NCI-H2081 (cell line): ENCODE results near the gene TOP1.
"Not testable (repeated sequence)": the region's sequence is repeated elsewhere in the genome, so short reads cannot be mapped to it uniquely, and the experiment has no call there.

Experiments used
- DNase-seq, 2 experiments: peaks; one replicate each; lab custom pipeline; 2025; lab: John Stamatoyannopoulos, UW

TOP1 gene

DNA sequence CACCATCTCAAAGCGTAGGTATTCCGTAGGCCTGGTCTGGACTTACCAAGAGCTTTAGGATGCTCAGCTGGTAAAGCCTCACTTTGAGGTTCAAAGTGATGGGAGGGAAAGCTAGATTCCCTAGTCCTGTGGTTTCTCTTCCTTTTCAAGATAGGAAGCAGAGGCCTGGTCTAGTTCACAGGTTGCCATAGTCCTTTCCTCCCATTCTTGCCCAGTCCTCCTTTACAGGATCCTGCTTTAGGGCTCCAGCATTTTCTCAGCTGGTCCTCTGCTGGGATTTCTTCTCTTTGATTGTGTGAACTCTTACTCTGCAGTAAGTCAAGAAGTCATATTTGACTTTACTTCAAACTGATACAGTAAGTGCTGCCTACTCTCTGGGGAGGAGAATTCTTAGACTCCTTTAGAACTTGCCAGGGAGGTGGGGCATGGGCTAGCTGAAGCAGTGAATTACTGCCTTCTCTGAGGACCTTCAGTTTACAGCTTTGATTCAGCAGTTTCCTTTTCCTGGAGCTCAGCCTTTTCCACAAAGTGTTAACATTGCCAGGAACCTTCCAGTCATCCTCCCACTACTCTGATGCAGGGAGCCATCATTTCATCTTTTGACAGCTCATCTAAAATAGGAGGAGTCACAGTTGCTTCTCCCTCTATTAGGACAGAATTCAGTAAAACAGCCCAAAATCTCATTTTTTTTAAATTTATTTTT lies 65.9 kb downstream of the TOP1 start:
- DNase-seq = no peak

DNA sequence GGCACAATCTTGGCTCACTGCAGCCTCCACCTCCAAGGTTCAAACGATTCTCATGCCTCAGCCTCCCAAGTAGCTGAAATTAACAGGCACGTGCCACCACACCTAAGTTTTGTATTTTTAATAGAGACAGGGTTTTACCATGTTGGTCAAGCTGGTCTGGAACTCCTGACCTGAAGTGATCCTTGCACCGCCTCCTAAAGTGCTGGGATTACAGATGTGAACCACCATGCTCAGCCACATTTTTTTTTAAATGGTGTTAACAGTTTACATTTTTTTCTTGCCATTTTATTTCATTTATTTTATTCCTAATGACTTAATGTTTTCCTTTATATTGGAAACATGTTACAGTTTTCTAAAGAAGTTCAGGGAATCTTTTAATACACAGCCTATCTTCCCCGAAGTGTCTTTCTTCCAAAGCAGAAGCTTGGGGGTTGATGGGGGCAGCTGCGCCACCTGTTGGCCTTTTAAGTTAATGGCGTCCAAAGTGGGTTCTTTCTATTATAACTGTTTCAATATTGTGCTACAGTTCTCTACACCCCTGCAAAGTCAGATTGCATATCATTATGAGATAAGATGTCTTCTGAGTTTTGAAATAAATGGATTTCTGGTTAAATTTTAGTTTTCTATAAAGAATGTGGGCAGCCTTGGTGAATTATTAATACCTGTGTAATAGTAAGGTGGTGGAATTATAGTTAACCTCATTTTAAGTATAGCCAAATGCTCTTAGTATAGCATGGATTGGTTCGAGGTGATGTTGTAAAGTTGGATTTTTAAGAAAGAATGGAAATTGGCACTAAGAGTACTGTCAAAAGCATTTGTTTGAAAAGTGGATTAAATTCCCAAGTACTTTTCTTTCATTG lies 66.7 kb downstream of the TOP1 start:
- peak; percentile 23 to 34 for DNase-seq

DNA sequence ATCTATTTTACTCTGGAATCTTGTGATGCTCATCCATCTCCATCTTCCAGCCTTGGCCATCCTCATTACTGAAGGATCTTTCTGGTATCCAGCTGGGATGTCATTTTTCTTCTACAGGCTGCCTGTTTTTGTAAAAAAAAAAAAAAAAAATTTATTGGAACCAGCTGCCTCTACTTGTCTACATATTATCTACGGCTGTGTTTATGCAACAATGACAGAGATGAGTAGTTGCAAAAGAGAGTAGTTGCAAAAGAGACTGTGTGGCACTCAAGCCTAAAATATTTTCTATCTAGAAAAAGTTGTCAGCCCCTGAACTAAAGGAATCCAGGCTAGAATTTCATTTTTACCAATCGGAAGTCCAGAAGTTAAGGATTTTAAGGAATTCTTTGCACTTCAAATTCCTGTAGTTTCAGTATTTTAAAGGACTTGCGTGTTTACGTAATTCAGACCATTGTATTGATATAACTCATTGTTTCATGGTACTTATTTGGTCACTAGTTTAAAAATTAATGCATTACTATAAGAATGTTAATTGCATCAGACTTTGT lies 70.2 kb downstream of the TOP1 start:
- DNase-seq = no peak

DNA sequence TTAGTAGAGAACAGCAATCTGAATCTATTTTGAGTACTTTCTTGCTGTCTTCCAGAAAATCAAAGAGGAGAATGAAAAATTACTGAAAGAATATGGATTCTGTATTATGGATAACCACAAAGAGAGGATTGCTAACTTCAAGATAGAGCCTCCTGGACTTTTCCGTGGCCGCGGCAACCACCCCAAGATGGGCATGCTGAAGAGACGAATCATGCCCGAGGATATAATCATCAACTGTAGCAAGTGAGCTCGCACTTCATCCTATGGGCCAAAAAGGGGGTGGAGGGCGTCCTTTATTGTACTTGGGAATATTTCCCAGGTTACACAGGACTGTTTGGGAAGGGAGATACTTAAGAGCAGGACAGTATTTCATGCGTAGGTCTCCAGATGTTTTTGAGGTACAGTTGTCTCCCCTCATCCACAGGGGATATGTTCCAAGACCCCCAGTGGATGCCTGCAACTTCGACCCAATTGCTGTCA lies 71.4 kb downstream of the TOP1 start:
- no peak for DNase-seq

DNA sequence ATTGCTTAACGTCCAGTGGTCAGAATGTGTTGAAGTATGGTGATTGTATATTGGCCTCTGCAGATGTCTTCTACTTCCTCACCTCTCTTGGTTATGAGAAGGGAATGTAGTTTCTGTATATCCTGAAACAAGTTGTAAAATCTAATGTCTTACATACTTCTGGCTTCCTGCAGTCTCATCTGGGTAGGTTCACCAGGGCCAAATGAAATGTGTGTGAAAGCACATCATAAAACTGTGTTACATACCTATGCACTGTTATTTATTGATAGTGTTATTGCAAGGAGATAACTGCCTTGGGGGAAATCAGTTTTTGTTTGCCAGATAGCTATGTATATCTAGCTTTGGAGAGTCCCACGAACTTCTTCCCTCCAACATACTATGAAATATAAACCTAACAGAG lies 73.0 kb downstream of the TOP1 start:
- no peak for DNase-seq

DNA sequence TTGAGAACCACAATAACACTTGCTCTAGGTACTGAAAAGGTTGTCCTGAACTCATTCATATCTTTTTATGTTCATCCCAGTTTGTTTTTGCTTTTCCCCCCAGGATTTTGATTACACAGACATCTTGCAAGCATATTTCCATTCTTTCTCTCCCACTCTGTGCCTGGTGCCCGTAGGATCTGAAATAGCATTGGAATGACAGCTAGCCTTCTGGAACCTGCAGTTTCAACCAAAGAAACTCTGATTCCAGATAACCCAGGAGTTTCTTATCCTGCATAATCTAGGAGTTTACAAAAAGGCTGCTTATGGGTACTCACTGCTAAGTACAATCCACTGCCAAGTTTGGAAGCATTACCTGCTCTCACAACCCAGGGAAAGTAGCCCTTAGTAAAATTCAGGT lies 79.9 kb downstream of the TOP1 start:
- no peak for DNase-seq

DNA sequence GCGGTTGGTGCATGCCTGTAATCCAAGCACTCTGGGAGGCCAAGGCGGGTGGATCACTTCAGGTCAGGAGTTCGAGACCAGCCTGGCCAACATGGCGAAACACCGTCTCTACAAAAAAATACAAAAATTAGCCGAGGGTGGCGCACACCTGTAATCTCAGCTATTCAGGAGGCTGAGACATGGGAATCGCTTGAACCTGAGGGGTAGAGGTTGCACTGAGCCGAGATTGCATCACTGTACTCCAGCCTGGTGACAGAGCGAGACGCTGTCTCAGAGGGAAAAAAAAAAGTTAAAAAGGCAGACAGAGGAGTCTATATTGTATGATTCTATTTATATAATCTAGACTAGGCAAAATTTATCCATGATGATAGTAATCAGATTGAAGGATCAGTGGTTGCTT lies 81.4 kb downstream of the TOP1 start:
- no peak for DNase-seq

DNA sequence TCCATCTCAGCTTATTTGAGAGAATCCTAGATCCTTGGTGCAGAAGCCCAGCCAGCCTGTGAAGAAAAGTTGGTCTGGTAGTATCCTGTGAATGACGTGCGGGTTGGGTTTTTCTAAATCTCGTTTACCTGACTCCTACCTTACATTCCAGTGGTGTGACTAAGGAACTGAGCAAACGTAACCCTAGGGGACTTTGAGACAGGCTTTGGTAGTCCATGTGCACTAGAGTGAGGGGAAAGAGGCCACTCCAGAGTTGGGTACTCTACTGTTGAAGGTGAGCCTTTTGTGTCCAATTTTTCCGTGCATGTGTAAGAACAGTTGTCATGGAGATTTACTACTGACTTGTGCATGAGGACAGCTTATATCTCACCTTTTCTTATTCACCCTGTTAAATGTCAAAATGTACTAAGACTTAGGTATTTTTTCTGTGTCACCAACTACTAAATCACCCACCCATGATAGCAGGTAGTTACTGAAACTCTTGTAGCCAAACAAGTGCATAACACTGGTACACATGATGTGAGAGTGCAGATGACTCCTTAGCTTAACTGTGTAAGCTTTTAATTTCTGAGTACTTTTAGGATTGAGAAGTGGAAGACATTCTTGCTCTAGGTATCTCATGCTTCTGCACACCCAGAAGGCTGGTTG lies 82.4 kb downstream of the TOP1 start:
- DNase-seq = no peak

DNA sequence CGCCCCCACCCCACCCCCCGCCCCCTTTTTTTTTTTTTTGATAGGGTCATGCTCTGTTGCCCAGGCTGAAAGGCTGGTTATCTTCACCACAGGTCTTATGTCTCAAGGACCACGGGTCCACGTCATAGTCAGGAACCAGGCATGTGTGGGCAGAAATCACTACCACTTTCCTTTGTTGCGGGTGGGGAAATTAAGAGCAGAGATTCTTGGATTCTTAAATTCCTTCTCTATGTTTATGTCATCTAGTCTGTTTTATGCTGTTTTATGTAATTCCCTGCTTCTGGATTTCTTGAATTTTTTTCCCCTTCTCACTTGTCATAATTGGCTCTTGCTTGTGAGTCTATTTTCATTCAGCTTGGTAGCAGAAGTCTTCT lies 82.9 kb downstream of the TOP1 start:
- no peak for DNase-seq

DNA sequence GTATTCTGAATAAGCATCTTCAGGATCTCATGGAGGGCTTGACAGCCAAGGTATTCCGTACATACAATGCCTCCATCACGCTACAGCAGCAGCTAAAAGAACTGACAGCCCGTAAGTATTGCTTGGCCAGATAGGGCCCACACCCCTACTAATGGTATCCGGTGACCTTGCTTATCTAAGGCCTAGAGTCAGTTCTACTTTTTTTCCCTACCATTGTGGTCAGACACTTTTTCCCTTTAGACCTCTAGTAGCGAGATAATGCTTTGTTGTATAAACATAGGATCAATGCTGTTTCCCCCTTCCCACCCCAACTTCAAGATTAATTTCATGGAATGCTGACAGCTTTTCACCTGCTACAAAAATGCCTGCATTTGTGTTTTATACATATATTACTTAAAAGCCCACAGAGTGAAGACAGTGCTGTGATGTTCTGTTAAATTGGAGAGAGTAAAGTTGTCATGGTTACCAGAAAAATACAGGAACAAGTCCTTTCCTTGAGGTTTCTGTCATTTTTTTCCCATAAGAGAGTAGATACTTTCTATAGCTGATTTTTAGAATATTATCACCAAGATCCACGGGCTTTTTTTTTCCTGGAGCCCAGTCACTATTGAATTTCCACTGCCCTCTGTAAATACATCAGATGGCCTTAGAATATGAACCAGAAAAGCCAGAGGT lies 87.8 kb downstream of the TOP1 start:
- DNase-seq = no peak

DNA sequence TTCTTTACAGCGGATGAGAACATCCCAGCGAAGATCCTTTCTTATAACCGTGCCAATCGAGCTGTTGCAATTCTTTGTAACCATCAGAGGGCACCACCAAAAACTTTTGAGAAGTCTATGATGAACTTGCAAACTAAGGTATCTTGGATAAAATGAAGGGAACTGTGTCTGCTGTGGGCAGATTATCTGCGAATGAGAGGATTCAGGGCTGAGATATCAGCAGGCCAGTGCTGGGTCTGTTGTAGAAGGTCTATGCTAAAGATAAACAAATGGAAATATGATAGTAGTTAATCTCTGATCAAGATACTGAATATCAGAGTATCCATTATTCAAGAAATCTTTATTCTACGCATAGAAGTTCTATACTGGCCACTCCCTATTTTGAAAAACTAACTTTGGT lies 89.5 kb downstream of the TOP1 start:
- DNase-seq = not testable (repeated sequence)

DNA sequence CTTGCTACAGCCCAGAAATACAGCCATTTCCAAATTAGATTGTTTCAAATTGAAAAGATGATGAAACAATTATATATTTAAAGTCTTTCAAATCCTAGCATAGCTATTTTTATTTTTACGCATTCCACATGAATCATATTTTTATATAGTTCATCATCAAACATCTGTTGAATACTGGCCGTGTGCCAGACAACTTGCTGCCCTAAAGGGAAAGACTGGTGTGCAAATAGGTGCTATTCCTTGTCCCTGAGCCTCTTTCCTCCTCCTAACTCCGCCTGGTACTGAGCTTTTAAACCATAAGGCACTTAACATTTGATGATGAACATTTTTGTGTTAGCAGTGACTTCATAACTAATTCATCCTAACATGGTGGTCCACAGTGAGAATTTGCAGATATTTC lies 90.0 kb downstream of the TOP1 start:
- DNase-seq = no peak

DNA sequence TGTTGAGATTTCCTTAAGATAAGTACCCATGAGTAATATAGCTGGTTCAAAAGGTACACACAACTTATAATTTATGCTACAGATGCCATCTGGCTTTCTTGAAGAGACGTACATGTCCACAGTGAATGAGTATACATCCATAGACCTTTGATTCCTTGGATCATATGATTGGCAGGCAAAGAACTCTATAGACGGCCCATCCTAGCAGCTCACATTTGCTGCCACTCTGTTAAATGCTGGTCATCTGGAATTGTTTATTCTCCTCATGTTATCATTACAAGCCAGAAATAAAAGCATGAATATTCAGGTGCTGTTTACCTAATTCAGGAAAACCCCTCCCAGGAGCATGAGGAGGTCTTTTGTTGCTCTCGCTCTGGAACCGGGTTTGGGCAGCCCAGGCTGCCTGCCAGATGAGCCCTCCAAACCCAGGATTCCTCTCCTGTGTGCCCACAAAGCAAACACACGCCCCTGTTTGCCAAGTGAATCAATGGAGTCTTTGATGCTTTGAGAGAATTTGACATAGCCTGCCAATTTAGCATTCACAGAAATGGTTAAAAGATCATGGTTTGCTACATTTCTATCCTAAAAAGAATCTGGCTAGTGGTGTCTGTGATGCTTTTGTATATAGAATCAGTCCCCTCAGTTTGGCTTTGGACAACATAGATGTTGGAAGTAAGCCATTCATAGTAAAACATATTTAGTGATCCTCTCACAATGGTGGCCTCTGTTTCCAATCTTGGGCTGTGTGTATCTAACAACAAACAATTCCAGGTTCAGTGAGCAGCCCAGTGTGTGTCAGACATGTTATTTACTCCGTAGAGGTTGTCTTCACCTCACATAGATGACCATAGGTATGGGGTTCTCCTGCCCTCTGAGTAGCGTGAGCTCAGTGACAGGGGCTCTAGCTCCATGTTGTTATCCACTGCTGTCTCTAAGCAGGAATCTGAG lies 91.3 kb downstream of the TOP1 start:
- DNase-seq = no peak

DNA sequence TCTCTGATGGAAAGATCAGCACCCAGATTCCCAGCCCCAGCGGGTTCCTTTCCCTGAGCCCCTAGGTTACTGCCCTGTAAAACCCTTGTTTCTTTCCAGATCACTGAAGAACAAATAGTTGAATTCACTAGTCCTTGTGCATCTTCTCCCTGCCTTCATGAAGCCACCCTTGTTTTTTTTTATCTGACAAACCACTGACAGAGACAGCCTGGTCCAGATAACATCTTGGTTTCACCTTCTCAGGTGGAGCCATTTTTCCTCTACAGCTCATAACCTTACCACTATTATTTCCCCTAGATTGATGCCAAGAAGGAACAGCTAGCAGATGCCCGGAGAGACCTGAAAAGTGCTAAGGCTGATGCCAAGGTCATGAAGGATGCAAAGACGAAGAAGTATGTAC lies 92.8 kb downstream of the TOP1 start:
- DNase-seq = no peak

DNA sequence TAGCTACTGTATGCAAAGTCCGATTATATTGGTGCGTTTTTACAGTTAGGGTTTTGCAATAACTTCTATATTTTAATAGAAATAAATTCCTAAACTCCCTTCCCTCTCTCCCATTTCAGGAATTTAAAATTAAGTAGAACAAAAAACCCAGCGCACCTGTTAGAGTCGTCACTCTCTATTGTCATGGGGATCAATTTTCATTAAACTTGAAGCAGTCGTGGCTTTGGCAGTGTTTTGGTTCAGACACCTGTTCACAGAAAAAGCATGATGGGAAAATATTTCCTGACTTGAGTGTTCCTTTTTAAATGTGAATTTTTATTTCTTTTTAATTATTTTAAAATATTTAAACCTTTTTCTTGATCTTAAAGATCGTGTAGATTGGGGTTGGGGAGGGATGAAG lies 95.0 kb downstream of the TOP1 start:
- DNase-seq = no peak

DNA sequence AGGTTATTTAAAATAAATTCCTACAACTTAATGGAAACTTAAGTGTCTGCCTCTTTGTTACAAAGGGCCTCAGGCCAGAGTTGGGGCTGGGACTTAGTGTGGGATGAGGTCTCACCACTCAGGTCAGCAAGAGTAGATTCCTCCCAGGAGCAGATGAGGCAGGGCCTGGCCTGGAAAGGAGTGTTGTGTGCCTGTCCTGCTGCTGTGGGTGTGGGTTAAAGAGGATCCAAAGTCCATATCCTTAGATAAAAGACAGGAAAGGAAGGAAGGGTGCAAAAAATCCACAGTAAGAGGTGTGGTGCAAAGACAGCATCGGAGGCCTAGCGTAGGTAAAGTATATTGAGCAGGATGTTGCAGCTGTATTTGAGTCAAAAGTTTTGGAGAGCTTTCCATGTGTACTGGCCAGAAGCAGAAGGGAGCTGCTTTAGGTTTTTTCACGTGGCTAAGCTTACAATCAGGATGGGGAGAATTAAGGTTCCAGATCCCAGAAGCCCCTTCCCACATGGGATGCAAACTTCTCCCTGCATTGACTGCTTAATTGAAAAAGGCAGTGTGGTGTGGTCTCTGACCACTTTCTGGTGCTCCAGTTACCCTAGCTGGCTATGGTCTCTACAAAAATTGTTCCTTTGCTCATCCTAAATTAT lies 96.0 kb downstream of the TOP1 start:
- no peak for DNase-seq

DNA sequence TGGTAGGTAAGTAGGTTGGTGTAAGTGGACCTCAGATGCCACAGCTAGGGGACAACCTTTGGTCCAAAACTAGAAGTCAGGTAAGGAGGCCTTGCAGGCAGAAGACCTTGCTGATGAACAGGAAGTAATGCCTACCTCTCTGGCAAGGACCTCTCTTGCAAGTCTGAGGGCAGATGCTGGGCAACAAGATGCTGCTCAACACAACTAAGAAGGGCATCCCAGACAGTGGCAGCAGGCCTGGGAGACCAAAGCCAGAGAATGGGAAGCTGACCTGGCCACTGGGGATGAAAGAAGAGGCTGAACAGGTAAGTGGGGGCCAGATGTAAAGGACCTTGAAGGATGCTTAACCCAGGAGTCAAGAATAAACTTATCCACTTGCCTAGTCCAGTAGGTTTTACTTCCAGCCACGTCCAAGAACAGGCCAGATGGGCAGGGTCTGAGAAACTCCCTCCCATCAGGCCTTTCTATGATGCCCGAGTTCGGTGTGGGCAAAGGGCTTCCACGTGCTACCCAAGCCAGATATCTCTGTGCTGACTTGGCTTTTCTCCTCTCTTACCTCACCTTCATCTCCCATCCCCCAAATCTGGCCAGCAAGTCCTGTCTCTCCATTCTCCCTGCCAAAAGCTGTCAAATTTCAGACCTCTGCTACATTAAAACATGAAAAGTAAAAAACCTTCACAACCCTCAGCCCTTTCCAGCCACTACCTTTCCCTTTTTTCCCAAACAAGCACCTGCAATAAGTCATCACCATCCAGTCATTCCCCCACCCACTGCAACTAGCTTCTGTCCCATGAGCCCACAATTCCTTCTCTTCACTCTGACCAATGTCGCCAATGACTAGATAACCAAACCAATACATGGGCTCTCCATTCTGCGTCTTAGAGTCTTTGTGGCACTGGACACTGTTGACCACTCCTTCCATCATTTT lies 97.2 kb downstream of the TOP1 start:
- no peak for DNase-seq

DNA sequence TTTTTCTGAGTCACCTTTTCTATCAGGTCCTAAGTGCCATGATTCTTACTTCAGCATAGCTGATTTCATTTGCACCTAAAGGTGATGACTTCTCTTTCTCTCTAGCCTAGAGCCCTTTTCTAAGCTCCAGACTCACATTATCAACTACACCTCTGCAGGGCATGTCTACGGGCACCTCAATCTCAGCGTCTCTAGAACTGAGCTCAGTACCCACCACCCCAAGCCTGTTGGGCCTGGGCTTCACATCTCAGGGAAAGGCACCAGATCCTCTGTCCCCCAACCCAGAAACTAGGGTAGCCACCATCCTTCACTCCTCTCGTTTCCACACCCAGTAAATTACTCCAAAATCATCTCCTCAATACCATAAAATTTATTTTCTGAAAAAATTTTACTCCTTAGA lies 98.1 kb downstream of the TOP1 start:
- no peak for DNase-seq

DNA sequence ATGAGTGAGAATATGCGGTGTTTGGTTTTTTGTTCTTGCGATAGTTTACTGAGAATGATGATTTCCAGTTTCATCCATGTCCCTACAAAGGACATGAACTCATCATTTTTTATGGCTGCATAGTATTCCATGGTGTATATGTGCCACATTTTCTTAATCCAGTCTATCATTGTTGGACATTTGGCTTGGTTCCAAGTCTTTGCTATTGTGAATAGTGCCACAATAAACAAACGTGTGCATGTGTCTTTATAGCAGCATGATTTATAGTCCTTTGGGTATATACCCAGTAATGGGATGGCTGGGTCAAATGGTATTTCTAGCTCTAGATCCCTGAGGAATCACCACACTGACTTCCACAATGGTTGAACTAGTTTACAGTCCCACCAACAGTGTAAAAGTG lies 99.7 kb downstream of the TOP1 start:
- DNase-seq = not testable (repeated sequence)
